Mammary epithelial cell (primary cell): ENCODE data around the gene TMEM263.

Source experiments
- EZH2 ChIP-seq: IDR thresholded peaks from 2 replicates; pipeline ENCODE4 v1.6.1; 2012; ENCODE audit warnings: low read length, inconsistent platforms, borderline replicate concordance
- TF ChIP-seq, protein P1 (sequence below), 2 donors: IDR thresholded peaks in 1 of 2; conservative IDR thresholded peaks in 1 of 2; 2 replicates each; pipeline ENCODE4 v1.5.1; 2011 to 2012; ENCODE audit warnings: inconsistent platforms in 2 of 2, low read length in 2 of 2, mild to moderate bottlenecking in 2 of 2, control low read depth in 1 of 2, low read depth in 1 of 2; ENCODE audit not compliant: insufficient read depth in 1 of 2; ENCODE audit errors: extremely low read depth in 1 of 2

DNA sequence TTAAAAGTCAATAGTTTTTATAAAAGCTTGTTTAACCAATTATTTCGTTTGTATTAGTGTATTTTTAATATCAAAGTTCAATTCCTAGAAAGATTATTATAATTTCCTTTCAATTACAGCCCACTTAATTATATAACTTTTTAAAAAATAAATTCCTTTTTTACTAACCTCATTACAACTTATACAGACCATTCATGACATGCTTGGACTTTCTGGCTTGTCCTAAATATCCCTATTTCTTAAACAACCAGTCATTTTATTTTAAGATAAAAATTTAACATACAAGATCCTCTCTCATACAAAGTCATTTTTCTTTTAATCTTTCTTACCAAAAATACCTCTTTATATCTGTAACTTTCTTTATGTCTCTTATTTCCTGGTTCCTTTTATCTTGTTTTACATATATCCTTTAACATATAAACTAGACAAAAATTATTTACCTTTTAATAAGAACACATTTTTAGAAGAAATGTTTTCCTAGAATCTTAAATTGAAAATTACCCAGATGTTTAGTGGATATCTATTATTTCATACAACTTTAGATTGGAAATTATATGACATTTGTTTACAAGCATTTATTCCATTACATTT, 10.4 kb upstream of the TMEM263 start:
- TF ChIP-seq, protein P1, sequence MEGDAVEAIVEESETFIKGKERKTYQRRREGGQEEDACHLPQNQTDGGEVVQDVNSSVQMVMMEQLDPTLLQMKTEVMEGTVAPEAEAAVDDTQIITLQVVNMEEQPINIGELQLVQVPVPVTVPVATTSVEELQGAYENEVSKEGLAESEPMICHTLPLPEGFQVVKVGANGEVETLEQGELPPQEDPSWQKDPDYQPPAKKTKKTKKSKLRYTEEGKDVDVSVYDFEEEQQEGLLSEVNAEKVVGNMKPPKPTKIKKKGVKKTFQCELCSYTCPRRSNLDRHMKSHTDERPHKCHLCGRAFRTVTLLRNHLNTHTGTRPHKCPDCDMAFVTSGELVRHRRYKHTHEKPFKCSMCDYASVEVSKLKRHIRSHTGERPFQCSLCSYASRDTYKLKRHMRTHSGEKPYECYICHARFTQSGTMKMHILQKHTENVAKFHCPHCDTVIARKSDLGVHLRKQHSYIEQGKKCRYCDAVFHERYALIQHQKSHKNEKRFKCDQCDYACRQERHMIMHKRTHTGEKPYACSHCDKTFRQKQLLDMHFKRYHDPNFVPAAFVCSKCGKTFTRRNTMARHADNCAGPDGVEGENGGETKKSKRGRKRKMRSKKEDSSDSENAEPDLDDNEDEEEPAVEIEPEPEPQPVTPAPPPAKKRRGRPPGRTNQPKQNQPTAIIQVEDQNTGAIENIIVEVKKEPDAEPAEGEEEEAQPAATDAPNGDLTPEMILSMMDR (conservative IDR thresholded peaks at IDR 0.05 in 1 of 2, IDR thresholded peaks at IDR 0.05 in 1 of 2; ENCODE audit: extremely low read depth in 1 of 2, insufficient read depth in 1 of 2, low read depth in 1 of 2, low read length in 2 of 2) = no peak
- no peak for TF ChIP-seq EZH2
